Heart left ventricle (tissue), 13 donors: ENCODE measurements around the gene FAM170B.

Experiments used
- POLR2A ChIP-seq, 2 donors: fragments of 450-650 bp; IDR thresholded peaks; one replicate each; pipeline ENCODE4 v1.6.1; 2017; ENCODE audit warnings: antibody characterized with exemption in 2 of 2, mild to moderate bottlenecking in 2 of 2, moderate library complexity in 2 of 2
- TF ChIP-seq, protein P1 (sequence below), 12 donors: fragments of 200-600 bp; sonication (generic) in 4 of 12; IDR thresholded peaks; one replicate each; pipeline versions ENCODE4 v1.5.0 to v1.8.0; 2018 to 2022; ENCODE audit warnings: antibody characterized with exemption in 12 of 12, mild to moderate bottlenecking in 5 of 12
- donor health status: ischemic (EF 13 %, LVEDD 7.1; RV severe dilation, severe dysfunction).
- donor health status: DM: no; HTN: yes; CAD: no.
- donor health status: DM: no; HTN: no; CAD: no.
- donor health status: ischemic (EF 25% LVEDD 6.9; RV normal size, moderate dysfunction).
- donor health status: ischemic (EF 25% LVEDD 5.7; RV mildly dilated, moderate dysfunction).
- donor health status: ischemic (EF 35%, LVEDD 5.7; RV mildly dilated, moderate dysfunction).
- donor health status: nonischemic (EF 11% LVEDD 7.7; RV severe dilation, severe dysfunction).
- donor health status: DM: yes; HTN: yes; CAD: no.
- donor health status: PGD.
- donor health status: ischemic (EF 29% LVEDD 5.4; RV normal size, mild dysfunction).
- donor health status: nonischemic (EF 23%, LVEDD 6.1; RV moderate dilation, normal function).

DNA sequence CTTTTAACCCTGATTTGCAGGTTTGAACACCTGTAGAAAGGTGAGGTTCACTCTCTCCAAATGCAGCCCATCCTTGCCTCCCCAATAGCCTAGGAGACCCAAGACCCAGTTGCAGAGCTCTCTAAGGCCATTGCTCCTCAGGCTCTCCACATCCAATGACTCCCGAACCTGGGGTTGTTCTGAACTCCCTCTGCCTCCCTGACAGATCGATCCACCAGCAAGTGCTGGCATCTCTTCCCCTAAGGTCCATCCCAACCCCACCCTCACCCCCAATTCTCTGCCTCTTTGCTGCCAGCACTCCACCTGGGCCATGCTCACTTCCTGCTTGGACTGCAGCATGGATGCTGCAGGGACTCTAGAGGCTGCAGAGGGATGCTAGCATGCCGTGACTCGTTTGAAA lies 19.3 kb upstream of the FAM170B start:
- TF ChIP-seq, protein P1, sequence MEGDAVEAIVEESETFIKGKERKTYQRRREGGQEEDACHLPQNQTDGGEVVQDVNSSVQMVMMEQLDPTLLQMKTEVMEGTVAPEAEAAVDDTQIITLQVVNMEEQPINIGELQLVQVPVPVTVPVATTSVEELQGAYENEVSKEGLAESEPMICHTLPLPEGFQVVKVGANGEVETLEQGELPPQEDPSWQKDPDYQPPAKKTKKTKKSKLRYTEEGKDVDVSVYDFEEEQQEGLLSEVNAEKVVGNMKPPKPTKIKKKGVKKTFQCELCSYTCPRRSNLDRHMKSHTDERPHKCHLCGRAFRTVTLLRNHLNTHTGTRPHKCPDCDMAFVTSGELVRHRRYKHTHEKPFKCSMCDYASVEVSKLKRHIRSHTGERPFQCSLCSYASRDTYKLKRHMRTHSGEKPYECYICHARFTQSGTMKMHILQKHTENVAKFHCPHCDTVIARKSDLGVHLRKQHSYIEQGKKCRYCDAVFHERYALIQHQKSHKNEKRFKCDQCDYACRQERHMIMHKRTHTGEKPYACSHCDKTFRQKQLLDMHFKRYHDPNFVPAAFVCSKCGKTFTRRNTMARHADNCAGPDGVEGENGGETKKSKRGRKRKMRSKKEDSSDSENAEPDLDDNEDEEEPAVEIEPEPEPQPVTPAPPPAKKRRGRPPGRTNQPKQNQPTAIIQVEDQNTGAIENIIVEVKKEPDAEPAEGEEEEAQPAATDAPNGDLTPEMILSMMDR (IDR thresholded peaks at IDR 0.05): no peak
- no peak for TF ChIP-seq POLR2A (IDR thresholded peaks at IDR 0.05)
